Hepatocyte (in vitro differentiated cells): ENCODE measurements around the gene RND3.

Source experiments
- EZH2 ChIP-seq: fragments of 200-600 bp; sonication (generic); IDR thresholded peaks from 2 replicates; pipeline ENCODE4 v1.6.1; 2016; ENCODE audit warnings: antibody characterized with exemption, mild to moderate bottlenecking, borderline replicate concordance
- EZH2phosphoT487 ChIP-seq: fragments of 200-600 bp; sonication (generic); IDR thresholded peaks from one replicate; pipeline ENCODE4 v1.6.1; 2018; ENCODE audit warnings: antibody characterized with exemption, mild to moderate bottlenecking, low read depth, moderate library complexity; ENCODE audit not compliant: unreplicated experiment, severe bottlenecking
- TF ChIP-seq, protein P1 (sequence below): fragments of 200-600 bp; sonication (generic); IDR thresholded peaks from 2 replicates; pipeline ENCODE4 v1.5.1; 2016; ENCODE audit warnings: antibody characterized with exemption, mild to moderate bottlenecking; ENCODE audit not compliant: poor library complexity

DNA sequence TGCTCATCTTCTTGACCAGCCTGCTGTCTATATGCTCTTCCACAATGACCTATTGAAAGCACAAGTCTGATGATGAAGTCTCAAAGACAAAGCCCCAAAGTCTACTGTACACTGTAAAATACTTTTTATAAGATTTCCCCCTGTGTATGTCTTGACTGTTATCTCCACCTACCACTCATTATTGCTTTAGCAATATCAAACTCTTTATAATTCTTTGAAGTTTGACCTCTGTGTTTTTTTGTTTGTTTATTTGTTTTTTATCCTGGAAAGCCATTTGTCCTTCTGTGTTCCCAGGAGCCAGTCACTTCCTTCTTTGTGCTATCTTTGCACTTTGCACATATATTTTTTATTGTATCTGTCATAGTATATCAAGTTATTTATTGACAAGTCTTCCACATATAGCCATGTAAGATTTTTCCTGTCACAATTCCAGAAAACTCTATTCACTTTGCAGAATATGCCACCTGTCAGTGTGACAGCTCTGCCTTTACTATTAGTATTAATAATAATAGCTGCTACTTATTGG lies 66.3 kb downstream of the RND3 start:
- TF ChIP-seq, protein P1, sequence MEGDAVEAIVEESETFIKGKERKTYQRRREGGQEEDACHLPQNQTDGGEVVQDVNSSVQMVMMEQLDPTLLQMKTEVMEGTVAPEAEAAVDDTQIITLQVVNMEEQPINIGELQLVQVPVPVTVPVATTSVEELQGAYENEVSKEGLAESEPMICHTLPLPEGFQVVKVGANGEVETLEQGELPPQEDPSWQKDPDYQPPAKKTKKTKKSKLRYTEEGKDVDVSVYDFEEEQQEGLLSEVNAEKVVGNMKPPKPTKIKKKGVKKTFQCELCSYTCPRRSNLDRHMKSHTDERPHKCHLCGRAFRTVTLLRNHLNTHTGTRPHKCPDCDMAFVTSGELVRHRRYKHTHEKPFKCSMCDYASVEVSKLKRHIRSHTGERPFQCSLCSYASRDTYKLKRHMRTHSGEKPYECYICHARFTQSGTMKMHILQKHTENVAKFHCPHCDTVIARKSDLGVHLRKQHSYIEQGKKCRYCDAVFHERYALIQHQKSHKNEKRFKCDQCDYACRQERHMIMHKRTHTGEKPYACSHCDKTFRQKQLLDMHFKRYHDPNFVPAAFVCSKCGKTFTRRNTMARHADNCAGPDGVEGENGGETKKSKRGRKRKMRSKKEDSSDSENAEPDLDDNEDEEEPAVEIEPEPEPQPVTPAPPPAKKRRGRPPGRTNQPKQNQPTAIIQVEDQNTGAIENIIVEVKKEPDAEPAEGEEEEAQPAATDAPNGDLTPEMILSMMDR, result no peak
- TF ChIP-seq EZH2, result no peak
- TF ChIP-seq EZH2phosphoT487, result no peak
